Ramos (cell line): ENCODE measurements around the gene IQGAP3.
"Not testable (repeated sequence)": the region's sequence is repeated elsewhere in the genome, so short reads cannot be mapped to it uniquely, and the experiment has no call there.

ENCODE experiments used
- in situ Hi-C: fragments of 300-500 bp; cut with MboI; formaldehyde crosslinking; loops from one replicate; pipeline ENCODE4 v1.14.3; 2022; ENCODE audit warnings: low sequenced_read_pairs; ENCODE audit not compliant: unreplicated experiment

Gene IQGAP3, protein sequence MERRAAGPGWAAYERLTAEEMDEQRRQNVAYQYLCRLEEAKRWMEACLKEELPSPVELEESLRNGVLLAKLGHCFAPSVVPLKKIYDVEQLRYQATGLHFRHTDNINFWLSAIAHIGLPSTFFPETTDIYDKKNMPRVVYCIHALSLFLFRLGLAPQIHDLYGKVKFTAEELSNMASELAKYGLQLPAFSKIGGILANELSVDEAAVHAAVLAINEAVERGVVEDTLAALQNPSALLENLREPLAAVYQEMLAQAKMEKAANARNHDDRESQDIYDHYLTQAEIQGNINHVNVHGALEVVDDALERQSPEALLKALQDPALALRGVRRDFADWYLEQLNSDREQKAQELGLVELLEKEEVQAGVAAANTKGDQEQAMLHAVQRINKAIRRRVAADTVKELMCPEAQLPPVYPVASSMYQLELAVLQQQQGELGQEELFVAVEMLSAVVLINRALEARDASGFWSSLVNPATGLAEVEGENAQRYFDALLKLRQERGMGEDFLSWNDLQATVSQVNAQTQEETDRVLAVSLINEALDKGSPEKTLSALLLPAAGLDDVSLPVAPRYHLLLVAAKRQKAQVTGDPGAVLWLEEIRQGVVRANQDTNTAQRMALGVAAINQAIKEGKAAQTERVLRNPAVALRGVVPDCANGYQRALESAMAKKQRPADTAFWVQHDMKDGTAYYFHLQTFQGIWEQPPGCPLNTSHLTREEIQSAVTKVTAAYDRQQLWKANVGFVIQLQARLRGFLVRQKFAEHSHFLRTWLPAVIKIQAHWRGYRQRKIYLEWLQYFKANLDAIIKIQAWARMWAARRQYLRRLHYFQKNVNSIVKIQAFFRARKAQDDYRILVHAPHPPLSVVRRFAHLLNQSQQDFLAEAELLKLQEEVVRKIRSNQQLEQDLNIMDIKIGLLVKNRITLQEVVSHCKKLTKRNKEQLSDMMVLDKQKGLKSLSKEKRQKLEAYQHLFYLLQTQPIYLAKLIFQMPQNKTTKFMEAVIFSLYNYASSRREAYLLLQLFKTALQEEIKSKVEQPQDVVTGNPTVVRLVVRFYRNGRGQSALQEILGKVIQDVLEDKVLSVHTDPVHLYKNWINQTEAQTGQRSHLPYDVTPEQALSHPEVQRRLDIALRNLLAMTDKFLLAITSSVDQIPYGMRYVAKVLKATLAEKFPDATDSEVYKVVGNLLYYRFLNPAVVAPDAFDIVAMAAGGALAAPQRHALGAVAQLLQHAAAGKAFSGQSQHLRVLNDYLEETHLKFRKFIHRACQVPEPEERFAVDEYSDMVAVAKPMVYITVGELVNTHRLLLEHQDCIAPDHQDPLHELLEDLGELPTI (N-terminal part only)

DNA sequence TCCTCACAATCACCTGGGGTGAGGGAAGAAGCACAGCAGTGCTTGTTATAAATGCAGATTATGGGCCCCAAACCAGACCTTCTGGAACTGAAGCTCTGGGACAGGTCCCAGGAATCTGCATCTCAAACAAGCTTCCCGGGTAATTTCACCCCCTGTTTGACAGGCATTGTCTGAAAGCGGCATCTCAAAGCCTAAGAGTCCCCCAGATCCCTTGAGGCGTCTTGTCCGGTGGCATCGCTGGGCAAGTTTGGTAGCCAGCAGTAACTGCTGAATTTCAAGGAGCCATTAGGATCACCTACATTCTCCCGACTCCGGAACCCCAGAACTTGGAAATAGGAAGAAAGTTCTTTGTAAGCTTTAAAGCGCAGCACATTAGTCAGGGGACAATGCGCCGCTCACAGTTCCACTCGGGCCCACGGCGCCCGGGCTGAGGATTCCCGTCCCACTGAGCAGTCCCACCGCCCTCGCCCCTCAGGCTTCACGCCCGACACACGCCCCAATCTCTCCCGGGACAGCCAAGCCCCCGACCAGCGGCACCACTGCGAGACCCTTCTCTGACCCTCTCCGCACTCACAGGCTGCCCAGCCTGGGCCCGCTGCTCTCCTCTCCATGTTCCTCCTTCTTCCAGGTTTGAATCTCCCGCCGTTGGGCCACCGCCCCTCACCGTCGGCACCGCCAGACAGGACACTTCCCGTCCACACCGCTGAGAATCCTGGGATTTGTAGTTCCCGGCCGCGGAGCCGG is at the start of gene IQGAP3:
TSS of gene IQGAP3 (minus strand) at position 647 of the 744 bp plus-strand sequence. CDS start at position 611, 36 bp downstream.
- in situ Hi-C loops = no loop called here

DNA sequence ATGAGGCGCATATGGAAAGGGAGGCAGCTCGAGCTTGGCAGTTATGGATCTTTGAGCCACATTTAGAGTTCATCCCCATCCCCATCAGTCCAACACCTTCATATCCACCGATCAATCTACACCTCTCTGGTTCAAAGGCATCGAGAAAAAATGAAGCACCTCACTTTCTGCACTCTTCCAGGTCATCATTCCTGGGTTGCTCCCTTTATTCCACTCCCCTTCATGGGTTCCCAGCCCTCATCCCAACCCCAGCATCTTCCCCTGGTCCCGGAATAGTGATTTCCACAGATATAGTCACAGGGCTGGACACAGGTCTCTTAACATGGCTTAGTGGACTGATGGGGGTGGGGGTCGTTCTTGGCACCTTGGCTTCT is 47.2 kb upstream of the IQGAP3 start:
- in situ Hi-C loops = no loop called here

DNA sequence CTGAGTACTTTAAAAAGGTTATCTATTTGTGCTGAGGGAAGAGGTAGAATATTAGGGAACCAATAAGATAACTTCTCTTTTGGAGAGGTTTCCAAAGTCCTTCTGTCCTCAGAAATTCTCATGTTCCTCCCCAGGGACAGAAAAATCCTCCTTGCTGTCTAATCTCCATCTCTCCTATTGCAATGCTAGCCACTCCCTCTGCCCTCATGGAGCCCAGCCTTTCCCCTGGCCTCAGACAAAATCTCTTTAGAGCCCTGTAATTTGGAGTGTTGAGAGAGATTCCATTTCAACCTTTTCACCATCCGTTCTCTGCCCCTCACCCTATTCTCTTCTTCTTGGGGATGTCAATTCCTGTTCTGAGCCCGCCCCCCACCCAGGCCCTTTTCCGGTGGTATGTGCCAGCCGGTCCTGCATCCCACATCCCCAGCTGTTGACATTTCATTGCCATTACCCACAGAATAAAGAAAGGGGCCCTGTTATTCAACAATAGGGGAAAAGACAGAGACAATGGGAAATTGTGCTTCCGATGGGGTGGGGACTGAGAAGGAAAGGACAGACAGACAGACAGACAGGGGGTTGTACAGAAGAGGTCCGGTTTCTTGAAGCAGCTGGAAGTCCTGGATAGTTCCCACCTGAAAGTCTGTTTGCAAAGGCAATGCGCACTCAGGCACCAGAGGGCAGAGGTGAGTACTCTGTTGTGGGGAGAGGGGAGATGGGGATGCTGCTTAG is 46.7 kb upstream of the IQGAP3 start, which contains the start of gene HAPLN2:
TSS of gene HAPLN2 (plus strand) at position 563 of the 729 bp plus-strand sequence. CDS start 4,076 bp downstream, outside the sequence.
- in situ Hi-C loops = no loop called here

DNA sequence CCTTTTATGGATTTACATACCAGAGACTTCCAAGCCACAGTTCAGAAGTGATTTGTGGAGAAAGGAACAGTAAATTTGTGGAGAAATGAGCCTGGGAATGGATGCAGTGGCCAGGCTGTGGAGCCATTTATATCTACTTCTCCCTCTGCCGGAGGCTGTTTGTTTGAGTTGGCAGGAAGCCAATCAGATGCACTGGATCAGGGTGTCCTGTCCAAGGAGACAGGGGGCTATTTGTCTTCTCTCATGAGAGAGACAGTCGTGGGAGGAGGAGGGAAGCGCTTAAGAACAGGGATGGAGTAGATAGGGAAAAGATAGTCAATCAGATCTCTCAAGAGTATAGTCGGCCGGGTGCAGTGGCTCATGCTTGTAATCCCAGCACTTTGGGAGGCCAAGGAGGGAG is 44.1 kb upstream of the IQGAP3 start:
- in situ Hi-C loops = no loop called here

DNA sequence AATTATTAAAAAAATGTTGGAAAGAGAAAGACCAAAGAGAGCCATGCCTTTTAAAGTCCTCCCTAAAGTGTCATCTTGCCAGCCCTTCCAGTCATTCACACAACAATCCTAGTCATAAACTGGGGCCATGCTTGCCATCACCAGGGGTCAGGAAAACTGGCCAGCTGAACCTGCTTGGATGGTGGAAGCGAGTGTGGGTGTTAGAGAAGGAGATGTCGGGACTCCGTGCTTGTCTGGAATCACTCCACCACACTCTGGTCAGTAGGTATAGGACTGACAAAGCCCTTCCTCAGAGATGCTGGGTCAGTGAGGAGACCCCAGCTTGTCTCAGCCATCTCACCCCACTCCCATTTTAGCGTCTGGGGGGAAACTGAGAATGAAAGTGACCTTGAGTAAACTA is 43.6 kb upstream of the IQGAP3 start:
- in situ Hi-C loops = no loop called here

DNA sequence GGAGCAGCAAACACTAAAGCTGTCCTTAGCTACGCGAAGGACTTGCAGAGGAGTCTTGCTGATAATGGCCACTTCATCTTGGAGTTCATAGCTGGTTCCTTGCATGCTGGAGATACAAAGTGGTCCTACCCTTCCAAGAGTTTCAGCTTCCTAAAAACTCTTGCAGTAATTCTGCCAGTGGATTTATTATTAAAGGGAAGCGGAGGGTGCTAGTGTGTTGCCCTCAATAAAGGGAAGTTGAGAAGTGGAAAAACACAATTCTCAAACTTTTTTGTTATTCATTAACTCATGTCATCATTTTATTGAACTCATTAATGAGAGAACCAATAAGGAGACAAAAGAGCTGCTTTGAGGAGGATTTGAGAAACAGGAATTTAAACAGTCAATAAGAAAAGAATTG is 40.3 kb upstream of the IQGAP3 start:
- in situ Hi-C loops = no loop called here

DNA sequence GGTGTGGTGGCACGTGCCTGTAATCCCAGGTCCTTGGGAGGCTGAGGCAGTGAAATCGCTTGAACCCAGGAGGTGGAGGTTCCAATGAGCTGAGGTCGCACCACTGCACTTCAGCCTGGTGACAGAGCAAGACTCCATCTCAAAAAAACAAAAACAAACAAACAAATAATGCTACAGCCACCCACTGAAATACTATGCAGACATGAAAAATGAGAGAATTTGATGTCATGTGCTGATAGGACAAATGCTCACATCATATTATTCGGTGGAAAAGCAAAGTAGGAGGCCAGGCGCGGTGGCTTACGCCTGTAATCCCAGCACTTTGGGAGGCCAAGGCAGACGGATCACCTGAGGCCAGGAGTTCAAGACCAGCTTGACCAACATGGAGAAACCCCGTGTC is 37.7 kb upstream of the IQGAP3 start:
- in situ Hi-C loops = not testable (repeated sequence)

DNA sequence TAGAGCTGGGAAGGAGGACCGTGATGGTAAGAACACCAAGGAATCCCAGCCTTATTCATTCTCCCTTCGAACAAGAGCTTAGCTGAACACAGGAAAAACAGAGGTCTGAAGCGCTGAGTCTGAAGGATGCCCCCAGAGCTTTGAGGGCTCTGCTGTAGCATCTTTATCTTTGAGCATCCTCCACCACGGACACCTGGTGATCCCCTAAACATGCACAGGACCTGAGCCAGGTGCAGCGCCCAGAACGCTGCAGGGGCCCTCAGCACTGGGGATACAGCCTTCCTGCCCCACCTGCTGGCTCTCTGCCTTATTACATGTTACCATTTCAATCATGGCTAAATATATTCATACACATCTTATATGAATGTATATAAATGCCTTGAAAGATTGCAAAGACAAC is 36.6 kb upstream of the IQGAP3 start:
- in situ Hi-C loops = loop anchor here (5.0 kb wide), 2 partner anchors 157 to 222 kb away; no protein-coding TSS in a partner anchor

DNA sequence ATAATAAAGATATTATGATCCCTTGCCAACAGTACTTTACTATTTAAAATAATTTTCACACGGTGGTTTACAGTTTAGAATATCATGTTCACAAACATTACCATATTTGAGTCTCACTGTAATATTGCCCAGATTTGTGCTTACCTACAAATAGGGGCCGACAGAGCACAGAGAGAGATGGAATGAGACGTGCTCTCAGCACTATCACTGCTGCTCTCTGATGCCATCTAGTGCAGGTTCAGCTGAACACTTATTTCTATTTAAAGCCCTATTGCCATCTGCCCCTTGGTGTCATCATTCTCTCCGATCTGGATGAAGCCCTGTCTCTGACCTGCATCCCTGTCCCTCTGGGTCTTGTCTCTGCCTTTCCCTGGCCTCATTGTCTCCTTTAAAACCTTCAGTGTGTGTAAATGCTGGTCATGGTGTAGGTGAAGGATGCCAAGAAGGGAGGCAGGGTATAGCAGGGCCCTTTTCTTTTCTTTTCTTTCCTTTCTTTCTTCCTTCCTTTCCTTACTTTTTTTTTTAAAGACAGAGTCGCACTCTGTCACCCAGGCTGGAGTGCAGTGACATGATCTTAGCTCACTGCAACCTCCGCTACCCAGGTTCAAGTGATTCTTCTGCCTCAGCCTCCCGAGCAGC is 35.8 kb upstream of the IQGAP3 start:
- in situ Hi-C loops = loop anchor here (5.0 kb wide), 2 partner anchors 156 to 221 kb away; no protein-coding TSS in a partner anchor

DNA sequence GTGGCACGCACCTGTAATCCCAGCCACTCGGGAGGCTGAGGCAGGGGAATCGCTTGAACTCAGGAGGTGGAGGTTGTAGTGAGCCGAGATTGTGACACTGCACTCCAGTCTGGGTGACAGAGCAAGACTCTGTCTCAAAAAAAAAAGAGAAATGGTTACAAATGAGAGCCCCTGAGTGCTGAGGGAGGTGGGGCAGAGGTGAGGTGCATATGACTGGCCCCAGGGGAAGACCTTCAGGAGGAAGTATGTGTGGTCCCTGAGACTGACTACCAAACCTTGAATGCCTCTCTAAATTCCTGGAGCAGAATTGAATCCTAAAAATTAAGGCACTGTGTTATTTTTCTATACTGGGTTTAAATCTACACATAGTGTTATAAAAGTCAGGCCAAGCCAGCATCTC is 35.0 kb upstream of the IQGAP3 start:
- in situ Hi-C loops = loop anchor here (5.0 kb wide), 2 partner anchors 155 to 220 kb away; no protein-coding TSS in a partner anchor

DNA sequence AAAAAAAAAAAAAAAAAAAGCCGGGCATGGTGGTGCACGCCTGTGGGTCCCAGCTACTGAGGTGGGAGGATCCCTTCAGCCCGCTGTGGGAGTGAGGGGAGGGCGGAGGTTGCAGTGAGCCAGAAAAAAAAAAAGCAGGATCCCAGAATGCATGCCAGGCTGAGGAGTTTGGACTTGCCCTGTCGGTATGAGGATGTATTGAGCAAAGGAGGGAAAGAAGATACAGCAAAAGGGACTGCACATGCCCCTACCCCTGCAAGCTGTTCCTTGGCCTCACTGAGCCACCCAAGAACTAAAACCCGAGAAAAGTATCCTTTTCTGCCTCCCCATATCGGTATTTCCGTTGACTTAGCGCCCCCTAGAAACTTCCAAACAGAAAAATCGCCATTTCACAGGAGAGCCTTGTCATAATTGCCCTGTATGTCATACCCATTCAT is 30.2 kb upstream of the IQGAP3 start:
- in situ Hi-C loops = no loop called here

DNA sequence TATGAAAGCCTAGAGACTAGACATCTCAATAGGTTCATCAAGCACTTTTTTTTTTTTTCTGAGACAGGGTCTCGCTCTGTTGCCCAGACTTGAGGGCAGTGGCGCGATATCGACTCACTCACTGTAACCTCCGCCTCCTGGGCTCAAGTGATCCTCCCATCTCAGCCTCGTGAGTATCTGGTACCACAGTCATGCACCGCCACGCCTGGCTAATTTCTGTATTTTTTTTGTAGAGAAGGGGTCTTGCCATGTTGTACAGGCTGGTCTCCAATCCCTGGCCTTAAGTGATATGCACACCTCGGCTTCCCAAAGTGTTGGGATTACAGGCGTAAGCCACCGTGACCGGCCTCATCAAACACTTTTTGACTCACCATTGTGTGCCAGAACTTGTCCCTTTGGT is 29.5 kb upstream of the IQGAP3 start:
- in situ Hi-C loops = no loop called here

DNA sequence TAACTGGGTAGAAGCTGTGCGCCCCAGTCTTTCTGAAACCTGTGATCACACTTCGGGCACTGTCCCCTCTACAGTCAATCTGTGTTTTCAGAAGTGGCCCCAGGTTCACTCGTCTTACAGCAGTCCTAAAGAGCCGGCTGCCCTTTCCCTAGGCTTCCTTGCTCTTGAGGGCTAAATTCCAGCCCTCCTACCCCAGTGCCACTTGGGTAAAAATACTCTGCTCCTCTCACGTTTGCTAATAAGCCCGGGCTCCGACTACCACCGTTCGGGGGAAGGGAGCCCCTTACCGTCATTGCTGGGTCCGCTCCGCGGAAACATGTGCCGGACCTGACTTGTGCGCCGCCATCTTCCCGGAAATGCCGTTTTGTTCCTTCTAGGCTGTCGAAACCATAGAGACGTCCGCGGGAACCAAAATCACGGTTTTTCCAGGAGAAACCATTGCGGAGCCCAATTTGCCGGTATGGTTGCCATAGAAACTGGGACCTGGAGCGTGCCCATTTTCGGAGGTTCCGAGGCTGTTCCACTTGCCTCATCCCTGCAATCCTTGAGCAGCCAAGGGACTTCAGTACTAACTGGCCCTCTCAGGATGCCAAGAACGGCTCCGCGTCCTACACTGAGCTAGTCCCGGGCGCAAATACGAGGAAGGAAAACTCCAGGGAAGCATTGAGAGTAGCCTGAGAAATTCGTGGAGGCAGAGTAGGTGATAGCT is 28.9 kb upstream of the IQGAP3 start, which contains the start of gene GPATCH4:
TSS of gene GPATCH4 (minus strand) at position 358 of the 709 bp plus-strand sequence.
- in situ Hi-C loops = no loop called here

DNA sequence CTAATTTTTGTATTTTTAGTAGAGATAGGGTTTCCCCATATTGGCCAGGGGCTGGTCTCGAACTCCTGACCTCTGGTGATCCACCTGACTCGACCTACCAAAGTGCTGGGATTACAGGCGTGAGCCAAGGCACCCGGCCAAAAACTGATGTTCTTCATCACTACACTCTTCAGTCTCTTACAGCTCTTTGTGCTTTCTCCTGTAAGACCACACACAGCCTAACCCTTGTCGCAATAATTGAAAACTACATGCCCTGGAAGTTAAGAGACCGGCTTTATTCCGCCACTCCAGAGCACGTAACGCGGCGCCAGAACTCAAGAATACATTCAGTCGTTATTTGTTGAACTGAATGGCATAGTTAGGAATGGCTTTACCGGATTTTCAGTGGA is 28.4 kb upstream of the IQGAP3 start:
- in situ Hi-C loops = no loop called here

DNA sequence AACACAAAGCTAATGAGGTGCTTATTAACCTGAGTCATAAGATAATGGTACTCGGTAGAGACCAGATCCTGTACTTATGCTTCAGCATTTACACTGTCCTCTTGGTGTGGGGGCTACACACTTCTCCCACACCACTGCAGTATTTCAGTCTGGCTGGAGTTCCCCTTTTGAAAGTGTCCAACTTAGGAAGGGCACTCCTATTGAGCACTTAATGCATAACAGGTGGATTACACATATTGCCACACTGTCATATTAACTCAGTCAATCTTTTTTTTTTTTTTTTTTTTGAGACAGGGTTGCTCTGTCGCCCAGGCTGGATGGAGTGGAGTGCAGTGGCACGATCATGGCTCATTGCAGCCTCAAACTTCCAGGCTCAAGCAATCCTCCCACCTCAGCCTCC is 27.4 kb upstream of the IQGAP3 start:
- in situ Hi-C loops = no loop called here

DNA sequence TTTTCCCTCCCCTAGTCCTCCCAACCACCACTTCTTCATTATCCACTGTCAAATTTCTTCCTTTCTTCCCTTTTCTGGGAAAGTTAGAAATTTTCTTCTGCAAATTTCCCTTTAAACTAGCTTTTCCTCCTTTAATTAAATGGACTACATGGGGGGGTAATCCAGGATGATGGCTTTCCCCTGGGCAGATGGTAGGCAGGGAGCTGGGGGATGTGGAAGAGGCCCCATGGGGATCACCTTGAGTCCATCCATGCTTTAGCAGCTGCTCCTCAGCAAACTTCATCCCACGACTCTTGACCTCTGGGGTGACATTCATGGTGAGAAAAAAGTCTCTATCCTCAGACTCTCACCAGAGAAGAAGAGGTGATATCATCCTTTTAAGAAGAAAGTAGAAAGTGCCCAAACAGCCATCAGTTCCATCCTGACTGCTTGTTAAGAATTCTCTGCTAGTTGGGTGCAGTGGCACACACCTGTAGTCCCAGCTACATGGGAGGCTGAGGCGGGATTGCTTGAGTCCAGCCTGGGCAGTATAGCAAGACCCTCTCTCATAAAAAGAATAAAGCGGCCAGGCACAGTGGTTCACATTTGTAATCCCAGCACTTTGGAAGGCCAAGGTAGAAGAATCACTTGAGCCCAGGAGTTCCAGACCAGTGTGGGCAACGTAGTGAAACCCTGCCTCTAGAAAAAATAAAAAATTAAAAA is 26.5 kb upstream of the IQGAP3 start:
- in situ Hi-C loops = no loop called here

DNA sequence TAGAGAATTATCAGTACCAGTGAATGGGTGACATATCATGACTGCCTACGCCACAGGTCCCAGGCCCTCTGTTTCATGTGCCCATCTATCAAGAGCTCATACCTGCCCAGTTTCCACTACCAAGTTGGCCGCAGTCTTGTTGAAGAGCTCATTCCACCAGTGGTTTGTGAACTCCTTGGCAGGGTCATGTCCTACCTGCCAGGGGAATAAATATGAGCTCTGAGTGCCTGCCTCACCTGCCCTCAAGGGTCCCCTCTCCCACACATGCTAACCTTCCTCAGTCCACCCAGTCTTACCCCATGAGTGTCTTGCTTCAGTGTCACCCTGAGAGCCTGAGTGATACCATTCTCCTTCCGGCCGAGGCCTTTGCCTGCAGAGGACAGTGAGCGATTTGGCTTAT is 25.8 kb upstream of the IQGAP3 start:
- in situ Hi-C loops = no loop called here
